Measurements from ENCODE around the gene RCOR2. TPM values are rescaled to one million over a fixed set of nuclear protein-coding genes. Genes with fewer than 3 reads are reported as not detected.
A peak's percentile ranks its signal among the peaks of the same experiment; 100 is the strongest.

RCOR2 gene
- total and polyA plus RNA-seq, 2 donors (not counting 1 experiment from before 2014, with no cell fraction given), result 1.8 to 5.6 TPM

DNA sequence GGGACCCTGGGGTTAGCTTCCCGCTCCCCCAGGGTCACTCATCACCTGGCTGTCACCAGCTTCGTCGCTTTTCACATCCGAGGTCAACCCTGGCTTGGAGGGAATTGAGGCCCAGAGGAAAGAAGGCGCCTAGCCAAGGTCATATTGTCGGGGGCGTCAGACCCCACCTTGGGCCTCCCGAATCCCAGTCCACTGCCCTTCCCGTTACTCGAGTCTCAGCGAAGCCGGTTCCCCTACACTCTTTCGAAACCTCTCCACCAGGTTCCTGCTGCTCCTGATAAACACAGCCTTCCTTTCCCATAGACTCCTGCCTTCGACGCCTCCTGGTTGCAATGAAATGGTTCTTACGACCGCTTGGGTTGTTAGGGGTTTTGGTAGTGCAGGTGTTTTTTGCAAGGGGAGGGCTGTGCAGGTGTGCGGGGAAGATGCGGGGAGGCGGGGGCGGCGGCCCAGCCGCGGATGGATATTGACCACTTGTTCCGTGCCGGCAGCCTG lies 22.5 kb upstream of the RCOR2 start:
- Histone ChIP-seq H4K20me1 (ENCODE audit: control insufficient read depth, extremely low read depth, insufficient read depth, low read length) (no peaks in the 10 kb centered on the region), H3K9me3 (ENCODE audit: control insufficient read depth, insufficient read depth, low read depth, low read length) (no peaks in the 10 kb centered on the region), H3K79me2 (ENCODE audit: control insufficient read depth, insufficient read depth, low read length) (peaks cover 16% of the 10 kb centered on the region), H2AFZ (ENCODE audit: low read length) (peak overlapping the region; percentile 66), H3K9ac (ENCODE audit: insufficient read depth, low read length) (peak overlapping the region; percentile 66), H3K36me3 (ENCODE audit: control insufficient read depth, insufficient read depth, low read length) (no peaks in the 10 kb centered on the region), H3K4me3 (replicated peaks in 1 of 4; ENCODE audit: control extremely low read depth in 1 of 4, insufficient read depth in 1 of 4, low read depth in 3 of 4, low read length in 4 of 4) (peak overlapping the region; percentile 82 to 90 (median 86)), H3K4me1 (ENCODE audit: control insufficient read depth, extremely low read depth, insufficient read depth, low read length) (peaks cover 2% of the 10 kb centered on the region), H3K4me2 (ENCODE audit: extremely low read depth, insufficient read depth, low read length) (peak overlapping the region; percentile 98), H3K27ac (ENCODE audit: insufficient read depth, low read length) (peak overlapping the region; percentile 56), H3K27me3 (ENCODE audit: control insufficient read depth, insufficient read depth, low read length) (no peaks in the 10 kb centered on the region)
- no peak for TF ChIP-seq EZH2 (IDR thresholded peaks at IDR 0.05; ENCODE audit: low read length, missing control alignments)
- peak in 1 of 2 donors; percentile 25 for DNase-seq (ENCODE audit: low read depth in 2 of 2)

DNA sequence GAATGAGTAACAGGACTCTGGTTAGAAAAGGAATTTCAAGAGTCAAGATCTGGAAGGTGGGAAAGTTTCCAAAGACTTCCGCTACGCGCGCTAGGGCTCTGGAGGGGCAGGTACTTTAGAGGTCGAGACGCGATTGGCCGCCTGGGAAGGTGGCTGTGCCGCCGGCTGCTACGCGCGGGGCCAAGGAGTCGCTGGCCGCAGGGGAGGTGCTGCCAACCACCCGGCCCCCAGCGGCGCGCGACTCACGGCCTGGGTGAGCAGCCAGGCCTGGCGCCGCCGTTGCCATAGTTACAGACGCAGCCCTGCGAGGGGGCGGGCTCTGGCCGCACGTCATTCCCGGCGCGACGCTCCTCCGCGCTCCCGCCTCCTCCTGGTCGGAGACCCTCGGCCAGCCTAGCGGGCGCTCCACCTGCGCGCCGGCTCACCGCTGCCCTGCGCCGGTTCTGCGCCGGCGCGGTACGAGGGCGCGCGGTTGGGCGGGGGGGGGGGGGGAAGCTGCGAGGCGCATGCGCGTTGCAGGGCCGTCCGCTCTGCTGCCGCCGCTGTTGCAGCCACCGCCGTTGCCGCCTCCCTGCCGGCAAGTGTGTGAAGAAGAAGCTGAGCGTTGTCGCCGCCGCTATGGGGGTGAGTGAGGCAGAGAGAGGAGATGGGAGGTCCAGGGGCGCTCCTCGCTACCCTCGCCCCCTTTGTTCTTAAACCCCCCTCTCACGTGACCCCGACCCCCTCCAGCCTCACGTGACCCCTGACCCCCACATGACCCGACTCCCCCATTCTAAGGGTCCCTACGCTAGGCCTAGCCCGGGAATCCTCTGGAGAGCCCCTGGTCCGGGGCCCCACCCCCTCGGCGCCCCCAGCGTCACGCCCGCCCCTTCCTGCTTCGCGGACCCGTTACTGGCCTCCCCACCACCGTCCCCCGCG lies 21.8 kb upstream of the RCOR2 start, which contains the start of gene NAA40:
Gene NAA40, plus strand, starts transcription at position 524 of the 918 bp plus-strand sequence. Its CDS starts 95 bp downstream, at position 619.
- DNase-seq (ENCODE audit: low read depth in 2 of 2), result peak; percentile 91 to 93
- no peaks in the 10 kb centered on the region for H3K4me1 ChIP-seq (ENCODE audit: control insufficient read depth, extremely low read depth, insufficient read depth, low read length)
- H3K36me3 ChIP-seq (ENCODE audit: control insufficient read depth, insufficient read depth, low read length), result no peaks in the 10 kb centered on the region
- no peaks in the 10 kb centered on the region for H4K20me1 ChIP-seq (ENCODE audit: control insufficient read depth, extremely low read depth, insufficient read depth, low read length)
- peak within 1 kb of the TSS; percentile 82 to 90 (median 86) for H3K4me3 ChIP-seq (replicated peaks in 1 of 4; ENCODE audit: control extremely low read depth in 1 of 4, insufficient read depth in 1 of 4, low read depth in 3 of 4, low read length in 4 of 4)
- H3K9ac ChIP-seq (ENCODE audit: insufficient read depth, low read length), result peak within 1 kb of the TSS; percentile 66
- peaks cover 16% of the 10 kb centered on the region for H3K79me2 ChIP-seq (ENCODE audit: control insufficient read depth, insufficient read depth, low read length)
- TF ChIP-seq EZH2 (IDR thresholded peaks at IDR 0.05; ENCODE audit: low read length, missing control alignments), result no peak
- TF ChIP-seq, protein P1, sequence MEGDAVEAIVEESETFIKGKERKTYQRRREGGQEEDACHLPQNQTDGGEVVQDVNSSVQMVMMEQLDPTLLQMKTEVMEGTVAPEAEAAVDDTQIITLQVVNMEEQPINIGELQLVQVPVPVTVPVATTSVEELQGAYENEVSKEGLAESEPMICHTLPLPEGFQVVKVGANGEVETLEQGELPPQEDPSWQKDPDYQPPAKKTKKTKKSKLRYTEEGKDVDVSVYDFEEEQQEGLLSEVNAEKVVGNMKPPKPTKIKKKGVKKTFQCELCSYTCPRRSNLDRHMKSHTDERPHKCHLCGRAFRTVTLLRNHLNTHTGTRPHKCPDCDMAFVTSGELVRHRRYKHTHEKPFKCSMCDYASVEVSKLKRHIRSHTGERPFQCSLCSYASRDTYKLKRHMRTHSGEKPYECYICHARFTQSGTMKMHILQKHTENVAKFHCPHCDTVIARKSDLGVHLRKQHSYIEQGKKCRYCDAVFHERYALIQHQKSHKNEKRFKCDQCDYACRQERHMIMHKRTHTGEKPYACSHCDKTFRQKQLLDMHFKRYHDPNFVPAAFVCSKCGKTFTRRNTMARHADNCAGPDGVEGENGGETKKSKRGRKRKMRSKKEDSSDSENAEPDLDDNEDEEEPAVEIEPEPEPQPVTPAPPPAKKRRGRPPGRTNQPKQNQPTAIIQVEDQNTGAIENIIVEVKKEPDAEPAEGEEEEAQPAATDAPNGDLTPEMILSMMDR (conservative IDR thresholded peaks at IDR 0.05 in 1 of 2, IDR thresholded peaks at IDR 0.05 in 1 of 2; ENCODE audit: low read depth in 1 of 2, low read length in 2 of 2), result no peak
- peak within 1 kb of the TSS; percentile 64 for H3K27ac ChIP-seq (ENCODE audit: insufficient read depth, low read length)
- peak within 1 kb of the TSS; percentile 86 for H2AFZ ChIP-seq (ENCODE audit: low read length)
- H3K4me2 ChIP-seq (ENCODE audit: extremely low read depth, insufficient read depth, low read length), result peak within 1 kb of the TSS; percentile 98
- H3K9me3 ChIP-seq (ENCODE audit: control insufficient read depth, insufficient read depth, low read depth, low read length), result no peaks in the 10 kb centered on the region
- no peaks in the 10 kb centered on the region for H3K27me3 ChIP-seq (ENCODE audit: control insufficient read depth, insufficient read depth, low read length)

DNA sequence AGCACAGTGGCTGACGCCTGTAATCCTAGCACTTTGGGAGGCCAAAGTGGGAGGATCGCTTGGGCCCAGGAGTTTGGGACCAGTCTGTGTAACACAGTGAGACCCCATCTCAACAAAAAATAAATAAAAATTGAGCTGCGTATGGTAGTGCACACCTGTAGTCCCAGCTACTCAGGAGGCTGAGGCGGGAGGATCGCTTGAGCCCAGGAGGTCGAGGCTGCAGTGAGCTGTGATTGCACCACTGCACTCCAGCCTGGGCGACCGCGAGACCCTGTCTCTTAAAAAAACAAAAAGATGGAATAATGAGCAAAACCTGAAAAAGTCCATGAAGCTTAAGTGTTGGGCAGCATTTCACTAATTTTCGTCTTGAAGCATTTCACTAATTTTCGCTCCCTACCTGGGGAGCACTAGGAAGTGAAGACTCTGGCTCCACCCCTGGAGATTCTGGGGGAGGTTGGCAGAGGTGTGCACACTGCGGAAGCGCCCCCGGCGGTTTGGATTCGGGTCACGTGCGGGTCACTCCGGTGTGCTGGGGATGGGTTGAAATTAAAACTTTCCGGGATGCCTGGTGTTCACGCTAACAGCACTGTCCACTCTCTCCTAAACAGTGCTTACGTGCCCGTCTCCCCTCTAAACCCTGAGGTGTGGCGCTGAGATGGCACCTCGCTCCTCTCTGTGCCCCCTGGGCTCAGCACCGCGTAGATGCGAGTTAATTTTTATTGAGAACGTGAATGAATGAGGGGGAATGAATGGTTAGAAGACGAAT lies 20.9 kb upstream of the RCOR2 start:
- H3K79me2 ChIP-seq (ENCODE audit: control insufficient read depth, insufficient read depth, low read length), result peaks cover 11% of the 10 kb centered on the region
- no peaks in the 10 kb centered on the region for H3K36me3 ChIP-seq (ENCODE audit: control insufficient read depth, insufficient read depth, low read length)
- peak overlapping the region; percentile 24 for H3K9ac ChIP-seq (ENCODE audit: insufficient read depth, low read length)
- no peaks in the 10 kb centered on the region for H3K9me3 ChIP-seq (ENCODE audit: control insufficient read depth, insufficient read depth, low read depth, low read length)
- H4K20me1 ChIP-seq (ENCODE audit: control insufficient read depth, extremely low read depth, insufficient read depth, low read length), result no peaks in the 10 kb centered on the region
- DNase-seq (ENCODE audit: low read depth in 2 of 2), result no peak
- no peaks in the 10 kb centered on the region for H3K27me3 ChIP-seq (ENCODE audit: control insufficient read depth, insufficient read depth, low read length)
- no peaks in the 10 kb centered on the region for H3K4me1 ChIP-seq (ENCODE audit: control insufficient read depth, extremely low read depth, insufficient read depth, low read length)
- peak overlapping the region; percentile 48 to 86 (median 68) for H3K4me3 ChIP-seq (replicated peaks in 1 of 4; ENCODE audit: control extremely low read depth in 1 of 4, insufficient read depth in 1 of 4, low read depth in 3 of 4, low read length in 4 of 4)
- no peak for TF ChIP-seq EZH2 (IDR thresholded peaks at IDR 0.05; ENCODE audit: low read length, missing control alignments)
- TF ChIP-seq, protein P1 (conservative IDR thresholded peaks at IDR 0.05 in 1 of 2, IDR thresholded peaks at IDR 0.05 in 1 of 2; ENCODE audit: low read depth in 1 of 2, low read length in 2 of 2), result no peak
- H2AFZ ChIP-seq (ENCODE audit: low read length), result peak overlapping the region; percentile 69
- peak overlapping the region; percentile 64 for H3K27ac ChIP-seq (ENCODE audit: insufficient read depth, low read length)
- peak overlapping the region; percentile 81 for H3K4me2 ChIP-seq (ENCODE audit: extremely low read depth, insufficient read depth, low read length)
